SHP77 (cell line): ENCODE data around the gene PDGFD.

Experiments used
- DNase-seq, 2 experiments: peaks; one replicate each; lab custom pipeline; 2025; lab: John Stamatoyannopoulos, UW

The PDGFD gene

DNA sequence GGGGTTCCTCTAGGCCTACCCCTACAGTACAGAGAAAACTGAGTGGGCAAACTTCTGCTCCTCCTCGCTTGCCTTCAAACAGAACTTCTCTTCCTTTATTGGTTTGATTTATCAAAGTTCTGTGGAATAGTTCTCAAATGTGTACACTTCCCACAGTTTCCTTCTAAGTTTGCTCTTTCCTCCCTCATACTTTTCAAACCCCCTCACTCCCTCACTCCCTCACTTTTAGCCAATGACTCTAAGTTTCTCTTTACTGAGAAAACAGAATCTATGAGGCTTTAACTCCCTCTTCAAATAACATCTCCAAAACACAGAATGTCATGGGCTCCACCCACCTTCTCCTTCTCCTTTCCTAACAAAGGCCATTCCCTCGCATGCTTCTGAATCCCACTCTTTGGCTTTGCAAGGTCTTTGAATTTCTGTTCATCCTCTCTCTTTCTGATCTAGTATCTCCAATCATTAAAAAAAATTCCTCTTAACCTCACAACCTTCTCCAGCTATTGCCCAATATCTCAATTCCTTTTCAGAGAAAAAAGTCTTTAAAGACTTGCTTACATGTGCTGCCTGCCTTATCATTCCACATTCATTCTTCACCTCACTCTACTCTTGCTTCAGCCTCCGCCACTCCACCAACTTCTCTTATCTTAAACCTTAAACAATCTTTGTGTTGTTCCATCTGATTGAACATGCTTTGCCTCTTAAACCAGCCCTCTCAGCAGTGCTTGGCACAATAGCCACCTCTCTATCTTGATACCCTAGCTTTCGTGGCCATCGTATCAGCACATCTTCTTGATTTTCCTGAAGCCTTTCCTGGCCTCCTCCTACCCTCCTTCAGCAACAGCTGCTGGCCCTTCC lies 70.3 kb downstream of the PDGFD start:
- no peak for DNase-seq

DNA sequence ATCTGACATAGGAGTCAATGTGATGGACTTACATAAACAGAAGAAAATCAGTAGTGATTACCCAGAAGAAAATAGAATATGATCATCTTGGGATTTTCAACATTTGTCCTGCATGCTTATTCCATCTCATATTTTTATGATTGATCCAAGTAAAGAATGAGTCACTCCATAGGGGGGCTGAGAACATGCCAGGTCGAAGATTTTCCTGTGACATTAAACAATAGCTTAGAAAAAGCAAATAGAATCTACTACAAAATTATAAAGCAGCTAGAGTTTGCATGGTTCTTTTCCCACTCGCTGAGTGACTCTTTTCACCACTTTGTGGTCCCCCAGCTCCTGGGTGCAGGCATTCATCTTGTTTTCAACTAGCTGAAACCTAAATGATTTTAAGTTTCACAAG lies 71.2 kb downstream of the PDGFD start:
- DNase-seq: no peak

DNA sequence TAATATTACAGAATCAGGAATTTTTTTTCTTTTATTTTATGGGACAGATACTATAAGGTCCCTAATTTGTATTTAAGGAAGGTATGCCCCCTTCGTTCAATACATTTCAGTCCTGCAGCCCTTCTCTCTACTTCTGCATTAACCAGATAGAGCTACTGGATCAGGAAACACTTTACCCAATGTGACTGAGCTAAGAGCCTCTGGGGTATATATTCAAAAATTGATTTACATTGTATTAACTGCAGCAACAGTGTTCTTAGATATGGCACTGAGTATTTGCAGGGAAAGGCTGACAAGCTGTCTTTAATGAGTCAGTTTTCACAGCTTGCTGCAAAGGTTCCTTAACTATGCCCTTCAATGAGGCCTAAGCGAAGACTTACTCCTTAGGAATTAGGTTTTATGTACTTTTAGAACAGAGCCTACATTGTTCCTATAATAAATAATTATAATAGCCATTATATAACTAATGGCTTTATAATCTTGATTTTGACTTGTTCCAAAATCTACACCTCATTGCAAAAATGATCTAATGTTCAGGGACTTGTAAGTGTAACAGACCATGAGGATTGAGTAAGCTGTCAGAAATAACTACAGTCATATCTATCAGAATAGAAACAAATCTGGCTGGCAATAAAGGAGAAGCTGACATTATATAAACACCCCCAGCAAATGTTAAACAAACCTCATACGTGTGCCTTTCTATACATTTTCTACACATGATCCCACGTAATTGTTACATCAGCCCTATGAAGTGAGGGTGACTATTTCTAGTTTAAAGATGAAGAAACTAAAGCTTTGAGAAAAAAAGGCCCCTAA lies 72.5 kb downstream of the PDGFD start:
- no peak for DNase-seq

DNA sequence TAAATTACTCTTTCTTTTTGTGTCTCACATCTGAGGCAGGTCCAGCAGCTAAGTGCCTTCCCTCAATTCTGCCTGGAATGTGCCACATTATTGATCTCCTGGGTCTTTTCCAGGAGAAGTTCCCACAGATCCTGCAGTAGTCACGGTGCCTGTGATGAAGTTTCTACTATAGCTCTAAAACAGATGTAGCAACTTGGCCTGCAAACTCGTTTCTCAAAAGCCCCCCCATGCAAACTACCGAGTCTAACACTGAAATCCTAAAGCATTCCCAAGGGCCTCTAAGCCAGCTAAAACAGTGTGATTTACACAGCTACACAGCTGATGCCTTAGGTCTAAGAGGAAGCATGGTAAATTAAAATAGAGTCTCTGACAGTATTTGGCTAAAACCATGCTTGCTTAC lies 73.2 kb downstream of the PDGFD start:
- no peak for DNase-seq

DNA sequence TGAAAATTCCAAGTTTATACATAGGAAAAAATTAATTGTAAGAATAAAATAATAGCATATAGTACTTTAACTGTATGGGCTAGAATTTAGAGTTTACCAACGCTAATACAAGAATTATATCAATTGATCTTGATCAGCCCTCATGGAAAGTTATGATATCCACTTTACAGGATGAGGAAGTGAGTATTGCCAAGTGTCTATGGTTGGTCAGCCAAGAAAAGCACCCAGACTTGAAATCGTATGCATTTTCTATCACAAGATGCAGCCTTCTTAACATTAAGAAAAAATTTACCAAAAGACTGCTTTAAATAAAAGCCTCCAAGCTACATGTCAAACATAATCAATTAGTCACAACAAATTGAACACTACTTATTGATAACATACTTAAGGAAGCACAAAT lies 74.5 kb downstream of the PDGFD start:
- no peak for DNase-seq

DNA sequence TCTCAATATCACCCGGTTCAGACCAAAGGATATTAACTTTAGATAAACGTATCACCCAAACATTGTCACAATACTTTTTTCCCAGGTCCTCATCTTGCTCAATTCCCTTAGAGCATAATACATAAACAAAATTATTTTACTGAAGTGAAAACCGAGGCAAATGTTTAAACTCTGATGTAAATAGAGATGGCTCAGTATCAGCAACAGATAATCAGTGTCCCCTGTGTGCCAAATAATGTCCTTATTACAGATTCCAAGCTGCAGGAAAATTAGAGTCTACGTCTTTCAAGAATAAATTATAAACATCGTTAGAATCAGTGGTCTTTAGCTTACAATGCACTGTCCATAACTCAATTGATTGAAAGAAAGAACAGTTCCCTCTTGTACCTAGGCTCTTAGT lies 77.3 kb downstream of the PDGFD start:
- DNase-seq: no peak

DNA sequence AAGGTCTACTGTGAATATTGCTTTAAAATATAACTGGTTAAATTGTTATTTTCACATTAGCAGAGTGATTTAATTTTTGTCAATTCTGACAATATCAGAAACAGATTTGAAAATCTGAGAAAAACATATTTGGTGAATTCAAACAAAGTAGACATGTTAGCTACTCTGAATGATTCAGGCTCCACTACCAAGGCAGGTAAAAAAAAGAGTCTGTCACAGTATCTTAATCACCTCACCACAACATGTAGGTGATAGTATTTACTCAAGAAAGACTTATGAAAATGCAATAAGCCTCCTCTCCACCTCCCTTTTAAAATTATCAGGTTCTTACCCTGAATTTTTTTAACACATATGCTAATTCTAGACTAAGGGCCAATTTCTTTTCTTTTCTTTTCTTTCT lies 85.0 kb downstream of the PDGFD start:
- DNase-seq: no peak

DNA sequence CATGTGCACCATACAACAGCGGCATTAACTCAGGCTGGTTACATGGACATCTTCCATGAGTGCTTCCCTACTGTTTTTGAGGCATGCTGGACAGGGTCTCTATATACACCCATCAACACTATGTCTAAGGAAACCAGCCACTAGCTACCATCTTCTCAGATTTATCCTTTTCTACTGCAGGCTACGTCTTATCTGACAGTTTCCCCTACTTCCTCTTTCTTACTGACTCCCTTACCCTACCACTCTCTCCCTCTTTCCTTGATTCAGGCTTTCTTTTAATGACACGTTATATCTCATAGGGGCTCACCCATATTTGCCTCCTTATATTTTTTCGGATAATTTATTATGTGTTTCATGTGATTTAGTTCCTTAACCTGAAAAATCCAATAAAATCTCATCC lies 85.7 kb downstream of the PDGFD start:
- no peak for DNase-seq

DNA sequence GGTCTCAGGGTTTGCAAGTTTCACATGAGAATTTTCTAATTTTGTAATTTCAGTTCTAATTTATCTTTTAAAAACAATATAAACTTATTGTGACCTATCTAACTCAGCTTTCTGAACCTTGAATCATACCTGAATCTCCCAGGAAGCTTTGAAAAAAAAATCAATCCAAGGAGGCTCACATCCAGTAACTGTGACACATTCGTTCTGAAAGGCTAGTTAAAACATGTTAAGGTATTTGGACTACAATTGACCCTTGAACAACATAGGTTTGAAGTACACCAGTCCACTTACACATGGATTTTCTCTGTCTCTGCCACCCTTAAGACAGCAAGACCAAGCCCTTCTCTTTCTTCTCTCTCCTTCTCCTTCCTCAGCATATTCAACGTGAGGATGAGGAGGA lies 87.5 kb downstream of the PDGFD start:
- DNase-seq: no peak

DNA sequence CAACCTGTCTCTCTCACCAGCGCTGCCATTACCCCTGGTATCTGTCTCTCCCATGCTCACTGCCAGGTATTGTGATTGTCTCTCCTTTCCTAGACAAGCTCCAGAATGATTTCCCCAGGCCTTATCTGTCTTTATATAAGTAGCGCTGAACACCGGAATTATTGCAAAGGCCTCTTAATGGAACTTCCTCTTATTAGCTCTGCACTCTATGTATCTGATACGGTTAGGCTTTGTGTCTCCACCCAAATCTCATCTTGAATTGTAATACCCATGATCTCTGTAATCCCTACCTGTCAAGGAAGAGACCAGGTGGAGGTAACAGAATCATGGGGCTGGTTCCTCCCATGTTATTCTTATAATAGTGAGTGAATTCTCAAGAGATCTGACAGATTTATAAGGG lies 88.2 kb downstream of the PDGFD start:
- no peak for DNase-seq

DNA sequence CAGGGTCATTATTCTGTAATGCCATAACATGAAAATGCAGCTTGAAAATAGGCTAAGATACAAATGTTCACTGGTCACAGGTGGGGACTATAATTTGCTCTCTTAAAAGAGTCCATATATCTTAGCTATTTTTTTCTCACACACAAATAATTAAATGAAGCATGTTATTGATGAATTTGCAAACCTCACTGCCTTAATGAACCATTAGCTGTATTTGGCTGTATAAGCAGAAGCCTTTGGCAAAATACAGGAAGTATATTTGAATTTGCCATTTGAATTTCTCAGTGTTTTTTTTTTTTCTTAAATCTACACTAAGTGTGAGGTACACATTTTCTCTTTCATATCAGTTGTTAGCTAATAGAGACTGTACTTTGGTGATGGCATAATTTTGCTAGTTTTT lies 88.9 kb downstream of the PDGFD start:
- no peak for DNase-seq

DNA sequence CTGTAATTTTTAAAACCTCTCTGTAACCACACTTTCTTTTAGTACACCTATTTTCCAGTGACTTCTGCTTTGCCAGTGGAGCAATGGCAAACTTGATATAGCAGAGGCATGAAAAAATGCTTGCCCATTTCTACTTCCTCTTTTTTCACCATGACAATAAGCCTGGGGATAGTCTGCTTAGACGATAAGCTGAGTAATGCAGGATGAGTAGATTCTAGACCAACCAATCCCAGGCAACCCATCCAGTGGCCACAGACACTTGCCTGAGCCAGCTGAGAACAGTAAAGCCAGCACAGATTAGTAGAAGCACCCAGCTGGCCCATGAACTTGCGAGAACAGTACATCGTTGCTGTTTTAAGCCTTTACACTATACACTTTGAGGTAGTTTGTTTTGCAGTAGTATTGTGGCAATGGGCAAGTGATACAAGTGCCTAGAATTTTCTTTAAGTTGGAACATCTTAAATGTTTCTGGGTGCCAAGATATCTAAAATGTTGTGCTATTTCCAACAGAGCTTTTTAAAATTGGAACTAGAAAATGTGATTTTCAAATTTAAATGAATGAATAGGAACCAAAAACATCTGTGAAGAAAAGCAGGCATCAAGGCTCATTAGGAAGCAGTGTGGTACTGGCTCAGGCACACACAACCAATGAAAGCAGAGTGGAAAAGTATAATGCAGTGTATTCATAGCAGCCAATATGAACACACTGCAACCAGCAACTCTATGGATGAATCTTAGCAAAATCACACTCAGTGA lies 89.8 kb downstream of the PDGFD start:
- DNase-seq: no peak

DNA sequence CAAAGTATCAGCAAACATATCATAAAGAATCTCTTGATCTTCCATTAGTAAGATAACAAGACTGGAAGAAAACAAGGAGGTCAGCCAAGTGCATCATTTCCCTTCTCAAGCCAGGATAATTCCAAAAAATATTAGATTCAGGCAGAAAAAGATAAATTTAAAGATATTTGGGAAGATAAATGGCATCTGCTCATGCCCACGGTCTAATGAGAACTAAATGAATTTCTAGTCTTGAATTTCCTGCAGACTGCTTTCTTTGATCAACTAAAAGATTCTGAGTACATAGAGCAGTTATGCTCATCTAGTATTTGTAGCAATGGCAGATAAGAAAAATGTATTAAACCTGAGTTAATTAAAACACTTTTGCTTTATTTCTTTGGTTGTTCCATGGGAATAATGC lies 96.4 kb downstream of the PDGFD start:
- no peak for DNase-seq

DNA sequence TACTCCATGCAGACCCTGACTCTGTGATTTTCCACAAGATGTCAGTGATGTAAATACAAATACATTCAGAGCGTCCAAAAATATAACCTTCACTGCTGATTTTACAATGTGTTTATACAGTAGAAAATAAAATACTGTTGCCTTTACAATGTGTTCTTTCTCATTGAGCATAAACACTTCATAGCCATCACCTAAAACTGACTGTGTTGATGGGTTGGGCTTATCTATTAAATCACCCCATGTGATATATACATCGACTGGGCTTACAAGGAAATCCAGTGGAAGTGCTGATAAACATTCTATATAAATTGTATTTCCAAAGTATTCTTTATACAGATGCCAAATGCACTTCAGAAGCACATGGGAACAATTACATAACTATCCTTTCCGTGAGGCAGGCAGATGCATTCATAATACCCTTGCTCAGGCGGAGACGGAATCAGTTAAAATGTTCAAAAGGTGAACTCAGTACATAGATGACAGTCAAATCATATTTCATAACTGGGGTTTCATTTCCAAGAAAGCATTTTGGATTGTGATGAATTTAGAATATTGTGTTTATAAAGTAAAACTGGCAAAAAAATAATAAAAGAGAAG lies 99.8 kb downstream of the PDGFD start:
- no peak for DNase-seq

DNA sequence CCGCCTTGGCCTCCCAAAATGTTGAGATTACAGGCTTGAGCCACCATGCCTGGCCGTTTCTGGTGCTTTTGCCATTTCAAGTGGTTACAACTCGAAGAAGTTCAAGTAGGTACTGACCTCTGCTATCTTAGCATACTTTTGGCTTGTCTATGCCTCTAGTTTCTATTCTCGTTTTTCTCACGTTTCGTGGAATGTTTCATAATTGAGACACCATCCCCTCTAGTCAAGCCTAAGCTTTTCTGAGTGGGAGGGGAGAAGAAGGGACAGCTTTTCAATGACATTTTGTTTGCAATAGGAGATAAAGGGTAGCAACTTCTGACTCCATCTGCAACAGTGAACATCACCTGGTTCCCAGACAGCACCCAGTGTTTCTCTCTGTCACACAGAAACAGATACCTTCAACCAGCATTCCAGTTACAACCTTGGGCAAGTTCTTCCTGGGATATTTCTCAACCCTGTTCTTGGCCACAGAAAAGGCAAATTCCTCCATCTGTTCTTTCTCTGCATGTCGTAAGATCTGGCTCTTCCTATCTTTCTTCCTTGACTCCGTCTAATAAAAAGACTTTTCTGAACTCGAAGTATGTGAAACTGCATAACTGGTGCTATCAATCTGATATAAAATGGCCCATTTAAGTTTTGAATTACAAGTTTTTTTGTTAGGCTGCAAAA lies 102.0 kb downstream of the PDGFD start:
- DNase-seq: no peak

DNA sequence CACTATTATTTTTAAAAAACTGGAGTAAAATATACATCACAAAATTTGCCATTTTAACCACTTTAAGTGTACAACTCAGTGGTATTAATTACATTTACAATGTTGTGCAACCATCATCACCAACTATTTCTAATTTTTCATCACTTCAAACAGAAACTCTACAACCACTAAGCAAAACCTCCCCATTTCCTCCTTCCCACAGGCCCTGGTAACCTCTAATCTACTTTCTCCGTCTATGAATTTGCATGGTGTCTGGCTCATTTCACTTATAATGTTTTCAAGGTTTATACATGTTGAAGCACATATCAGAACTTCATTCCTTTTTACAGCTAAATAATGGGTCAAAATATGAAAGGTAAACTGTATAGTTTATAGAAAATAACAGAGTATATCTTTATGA lies 103.1 kb downstream of the PDGFD start:
- no peak for DNase-seq

DNA sequence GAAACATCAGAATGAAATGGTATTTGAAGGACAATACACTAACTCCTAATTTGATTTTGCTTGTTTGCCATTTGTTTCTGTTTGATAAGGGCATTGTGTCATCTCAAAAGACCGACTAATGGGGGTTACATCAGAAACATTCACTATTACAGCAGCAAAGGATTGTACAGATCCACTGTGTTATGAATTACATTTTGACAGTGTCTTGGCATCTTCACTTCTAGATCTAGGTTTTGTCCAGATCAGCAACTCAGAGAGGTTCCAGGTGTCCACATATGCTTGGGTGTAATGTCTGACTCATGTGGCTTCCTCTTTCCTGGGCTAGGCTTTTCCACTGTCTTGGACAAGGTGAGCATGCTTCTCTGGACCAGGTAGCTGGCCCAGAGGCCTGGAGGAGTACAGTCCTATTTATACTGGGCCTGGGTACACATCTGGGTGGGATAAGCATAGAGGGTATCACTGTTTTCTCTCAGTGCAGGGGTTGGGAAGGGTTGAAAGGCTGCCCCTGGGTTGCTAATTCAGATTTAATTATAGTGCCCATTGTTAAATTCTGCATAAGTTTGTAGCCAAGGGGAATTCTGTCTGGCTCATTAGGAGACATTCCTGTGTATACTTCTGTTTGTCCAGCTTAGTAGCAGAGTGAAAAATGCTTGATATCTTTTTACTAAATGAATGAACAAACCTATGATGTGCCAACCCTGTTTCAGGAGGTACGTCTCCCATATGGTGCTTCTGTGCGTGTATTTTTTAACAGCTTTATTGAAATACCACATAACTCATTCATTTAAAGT lies 103.7 kb downstream of the PDGFD start:
- DNase-seq: no peak

DNA sequence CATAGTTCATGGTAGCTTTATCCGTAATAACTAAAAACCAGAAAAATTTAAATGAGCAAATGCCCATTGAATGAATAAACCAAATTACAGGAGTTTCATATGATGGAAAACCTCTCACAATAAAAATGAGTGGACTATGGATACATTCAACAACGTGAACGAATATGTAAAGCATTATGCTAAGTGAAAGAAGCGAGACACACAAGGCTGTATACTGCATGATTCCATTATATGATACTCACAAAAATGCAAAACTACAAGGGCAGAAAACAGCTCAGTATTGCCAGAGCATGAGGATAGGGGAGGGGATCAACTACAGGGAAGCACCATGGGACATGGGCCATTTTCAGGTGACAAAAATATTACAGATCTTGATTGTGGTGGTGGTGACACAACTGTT lies 105.3 kb downstream of the PDGFD start:
- no peak for DNase-seq

DNA sequence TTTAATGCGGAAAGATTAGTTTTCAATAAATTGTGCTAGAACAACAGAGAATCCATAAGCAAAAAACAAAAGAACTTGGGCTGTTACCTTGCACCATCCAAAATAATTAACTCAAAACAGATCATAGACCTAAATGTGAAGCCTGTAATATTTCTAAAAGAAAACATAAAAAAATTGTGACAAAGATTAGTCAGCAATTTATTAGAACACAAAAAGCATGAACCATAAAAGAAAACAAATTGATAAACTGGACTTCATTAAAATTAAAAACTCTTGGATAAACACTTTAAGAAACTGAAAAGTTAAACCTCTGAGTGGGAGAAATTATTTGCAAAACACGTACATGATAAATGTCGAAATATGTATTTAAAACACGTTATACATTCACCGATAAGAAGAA lies 106.0 kb downstream of the PDGFD start:
- DNase-seq: no peak

DNA sequence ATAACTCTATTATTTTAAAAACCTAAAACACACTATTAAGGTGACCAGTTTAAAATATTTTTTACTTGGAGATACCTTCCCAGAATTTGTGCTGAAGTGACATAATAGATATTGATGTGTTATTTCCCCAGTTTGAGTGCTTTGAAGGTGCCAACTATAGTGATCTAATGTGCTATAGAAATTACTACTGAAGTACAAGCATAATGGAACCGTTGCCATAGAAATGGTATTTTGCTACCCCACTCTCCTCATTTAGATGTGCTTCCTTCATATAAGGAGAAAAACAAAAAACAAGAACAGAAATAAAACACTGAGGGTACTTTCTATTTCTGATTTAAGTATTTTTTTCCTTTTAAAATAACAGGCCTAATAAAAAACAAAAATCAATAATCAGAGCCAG lies 108.4 kb downstream of the PDGFD start:
- no peak for DNase-seq
